ENCODE data around the gene SF1.

- TF ChIP-seq POLR2A (IDR thresholded peaks at IDR 0.05; ENCODE audit: low read depth, low read length), result no peak
- TF ChIP-seq POLR2AphosphoS5 (IDR thresholded peaks at IDR 0.05; ENCODE audit: low read depth, low read length), result no peak
Measured at GRCh38 chr11:64745189-64745520, 33.2 kb downstream of the SF1 start.

Measured in GM12892 (cell line).